WI38 (cell line): ENCODE results near the gene BBX.

Source experiments
- H3K4me3 ChIP-seq: 2 replicates; pipeline ENCODE4 v1.5.1; 2011; ENCODE audit warnings: low read depth, mild to moderate bottlenecking, control low read depth, low read length
- CTCF ChIP-seq: IDR thresholded peaks from 2 replicates; pipeline ENCODE4 v1.5.1; 2012; ENCODE audit warnings: low read depth, mild to moderate bottlenecking, control low read depth, low read length

The BBX gene

GRCh38 chr3:107845380-107846278 is 322.9 kb downstream of the BBX start:
- no peak for TF ChIP-seq CTCF
- H3K4me3 ChIP-seq = no peak overlapping the region

GRCh38 chr3:107846279-107846852 is 323.6 kb downstream of the BBX start:
- TF ChIP-seq CTCF = peak; percentile 71
- no peak overlapping the region for H3K4me3 ChIP-seq

- TF ChIP-seq CTCF = no peak
- no peak overlapping the region for H3K4me3 ChIP-seq
Measured at GRCh38 chr3:107847791-107848190, 325.0 kb downstream of the BBX start.

- no peak overlapping the region for H3K4me3 ChIP-seq
- TF ChIP-seq CTCF = no peak
Measured at GRCh38 chr3:107848351-107848915, 325.7 kb downstream of the BBX start.

GRCh38 chr3:107850681-107851080 is 327.9 kb downstream of the BBX start:
- no peak for TF ChIP-seq CTCF
- no peak overlapping the region for H3K4me3 ChIP-seq

GRCh38 chr3:107853821-107854220 is 331.1 kb downstream of the BBX start:
- H3K4me3 ChIP-seq = no peak overlapping the region
- TF ChIP-seq CTCF = no peak

- no peak for TF ChIP-seq CTCF
Measured at GRCh38 chr3:107854733-107855132, 332.0 kb downstream of the BBX start.

More at GRCh38 chr3:107854733-107855132, 332.0 kb downstream of the BBX start:
- H3K4me3 ChIP-seq = no peak overlapping the region
